GM18519 (cell line): ENCODE results near the gene MRGPRX4.

Experiments used
- ATAC-seq: cut with Tn5 transposase; IDR thresholded peaks from one replicate; pipeline ENCODE4 v1.9.1; 2021; ENCODE audit warnings: mild to moderate bottlenecking, moderate library complexity; ENCODE audit not compliant: unreplicated experiment, low FRiP score

Gene MRGPRX4

GRCh38 chr11:18204771-18205170 lies 32.1 kb downstream of the MRGPRX4 start:
- ATAC-seq: no peak

GRCh38 chr11:18209058-18209457 lies 36.4 kb downstream of the MRGPRX4 start:
- ATAC-seq: no peak

- ATAC-seq: no peak
Measured at GRCh38 chr11:18221274-18221876, 48.7 kb downstream of the MRGPRX4 start.

GRCh38 chr11:18222814-18223421 lies 50.3 kb downstream of the MRGPRX4 start:
- no peak for ATAC-seq
